Measurements from ENCODE around the gene SLC18A2. TPM values are rescaled to one million over a fixed set of nuclear protein-coding genes. Genes with fewer than 3 reads are reported as not detected.

Gene SLC18A2
- total and polyA plus RNA-seq, 11 donors, result 0.06 to 0.32 (median 0.16) TPM; not detected in 3

DNA sequence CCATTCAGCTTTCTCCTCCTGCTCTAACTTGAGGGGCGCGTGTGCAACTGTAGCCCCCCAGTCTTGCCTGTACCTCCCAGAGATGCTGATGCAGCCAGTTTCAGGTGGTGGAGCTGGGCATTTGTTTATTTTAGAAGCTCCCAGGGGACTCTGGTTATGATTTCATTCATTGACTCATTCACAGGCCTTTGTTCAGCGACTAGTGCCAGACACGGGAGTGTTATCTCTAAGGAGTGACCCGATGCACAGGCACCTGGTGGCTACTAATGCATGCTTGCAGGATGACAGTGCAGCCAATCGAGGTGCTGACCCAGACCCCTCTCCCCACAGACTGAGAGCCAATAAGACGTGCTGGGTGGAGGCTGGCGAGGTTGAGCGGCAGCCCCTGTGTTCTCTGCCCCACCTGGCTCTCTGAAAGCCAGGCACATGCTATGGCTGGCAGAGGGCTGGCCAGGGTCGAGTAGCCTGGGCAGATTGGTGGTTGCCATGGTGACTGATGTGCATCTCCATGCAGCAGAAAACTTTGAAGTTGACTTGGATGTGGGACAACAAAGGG is 19.7 kb upstream of the SLC18A2 start:
- 30 to 44% (median 36%) methylated on average over 9 to 10 of the region's 10 CpGs for WGBS, 4 donors
- TF ChIP-seq POLR2A (IDR thresholded peaks at IDR 0.05), result no peak
- TF ChIP-seq, protein P1, sequence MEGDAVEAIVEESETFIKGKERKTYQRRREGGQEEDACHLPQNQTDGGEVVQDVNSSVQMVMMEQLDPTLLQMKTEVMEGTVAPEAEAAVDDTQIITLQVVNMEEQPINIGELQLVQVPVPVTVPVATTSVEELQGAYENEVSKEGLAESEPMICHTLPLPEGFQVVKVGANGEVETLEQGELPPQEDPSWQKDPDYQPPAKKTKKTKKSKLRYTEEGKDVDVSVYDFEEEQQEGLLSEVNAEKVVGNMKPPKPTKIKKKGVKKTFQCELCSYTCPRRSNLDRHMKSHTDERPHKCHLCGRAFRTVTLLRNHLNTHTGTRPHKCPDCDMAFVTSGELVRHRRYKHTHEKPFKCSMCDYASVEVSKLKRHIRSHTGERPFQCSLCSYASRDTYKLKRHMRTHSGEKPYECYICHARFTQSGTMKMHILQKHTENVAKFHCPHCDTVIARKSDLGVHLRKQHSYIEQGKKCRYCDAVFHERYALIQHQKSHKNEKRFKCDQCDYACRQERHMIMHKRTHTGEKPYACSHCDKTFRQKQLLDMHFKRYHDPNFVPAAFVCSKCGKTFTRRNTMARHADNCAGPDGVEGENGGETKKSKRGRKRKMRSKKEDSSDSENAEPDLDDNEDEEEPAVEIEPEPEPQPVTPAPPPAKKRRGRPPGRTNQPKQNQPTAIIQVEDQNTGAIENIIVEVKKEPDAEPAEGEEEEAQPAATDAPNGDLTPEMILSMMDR (IDR thresholded peaks at IDR 0.05), result no peak
- Histone ChIP-seq H3K4me3 (no peak overlapping the region), H3K36me3 (no peaks in the 10 kb centered on the region), H3K4me1 (peaks cover 0 to 13% (median 8%) of the 10 kb centered on the region in 12 donors), H3K27me3 (peaks cover 12 to 59% (median 19%) of the 10 kb centered on the region in 9 donors), H3K9me3 (no peaks in the 10 kb centered on the region), H3K27ac (no peak overlapping the region)
- DNase-seq (no peak), ATAC-seq (no peak)
- intact Hi-C loops (cut with DNase I), result loop anchor here in 2 of 10 donors (10.0 kb wide), 2 partner anchors 94 to 224 kb away; no protein-coding TSS in a partner anchor

DNA sequence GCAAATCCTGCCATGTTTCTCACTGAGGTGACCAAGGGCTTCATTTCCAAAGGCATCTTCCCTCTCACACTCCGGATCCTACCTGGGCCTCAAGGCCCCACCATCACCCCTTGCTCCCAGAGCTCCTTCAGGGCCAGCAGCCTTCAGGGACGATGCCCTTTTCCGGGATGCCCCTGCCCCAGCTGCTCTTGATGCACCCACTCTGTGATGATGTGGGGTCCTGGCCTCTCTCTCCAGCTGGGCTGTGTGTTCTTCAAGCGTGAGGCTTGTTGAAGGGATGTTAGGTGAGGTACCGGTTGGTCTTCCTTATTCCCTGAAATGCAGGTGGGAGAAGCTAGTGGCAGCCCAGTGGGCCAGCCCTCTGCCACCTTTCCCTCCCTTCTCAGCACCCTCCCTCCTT is 18.4 kb upstream of the SLC18A2 start:
- Histone ChIP-seq H3K36me3 (no peaks in the 10 kb centered on the region), H3K4me1 (no peaks in the 10 kb centered on the region), H3K27ac (no peak overlapping the region), H3K9me3 (no peaks in the 10 kb centered on the region), H3K4me3 (no peak overlapping the region), H3K27me3 (peaks cover 0 to 59% (median 7%) of the 10 kb centered on the region in 9 donors)
- no peak for DNase-seq
- intact Hi-C loops (cut with DNase I), result loop anchor here in 2 of 10 donors (10.0 kb wide), 2 partner anchors 92 to 222 kb away; no protein-coding TSS in a partner anchor
- no peak for TF ChIP-seq POLR2A (IDR thresholded peaks at IDR 0.05)
- TF ChIP-seq, protein P1 (IDR thresholded peaks at IDR 0.05), result no peak
- WGBS, 4 donors, result 87 to 94% (median 90%) methylated on average over 5 of the region's 5 CpGs
- ATAC-seq, result no peak

DNA sequence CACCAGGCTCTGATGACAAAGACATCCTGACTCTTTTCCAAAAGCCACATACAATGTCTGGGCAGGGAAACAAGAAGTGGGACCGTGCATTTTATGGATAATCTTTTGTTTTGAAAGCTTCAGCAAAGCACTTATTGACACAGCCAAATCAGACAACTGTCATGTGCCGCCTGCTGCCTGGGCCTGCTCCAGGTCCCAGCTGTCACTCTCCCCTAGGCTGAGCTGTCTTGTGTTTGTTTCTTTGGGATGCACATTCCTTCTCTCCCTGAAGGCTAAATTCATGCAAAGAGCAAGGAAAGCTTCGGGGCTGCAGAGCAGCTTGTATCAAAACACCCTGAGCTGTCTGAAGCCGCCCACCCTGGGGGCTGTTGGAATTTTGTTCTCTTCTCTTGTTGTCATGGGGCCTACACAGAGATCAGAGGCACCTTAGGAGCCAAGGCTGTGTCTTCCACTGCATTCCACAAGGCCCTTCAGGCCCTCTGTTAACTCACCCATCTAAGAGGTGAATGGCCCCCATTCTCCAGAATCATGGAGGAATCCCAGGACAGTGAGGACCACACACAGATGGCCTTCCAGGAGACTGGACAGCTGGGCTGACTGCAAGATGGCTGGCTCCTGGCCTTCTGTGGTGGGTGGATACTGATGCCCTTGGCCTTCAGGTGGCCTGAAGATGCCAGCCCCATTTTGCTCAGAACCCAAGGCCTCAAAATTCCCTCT is 17.8 kb upstream of the SLC18A2 start:
- WGBS, 4 donors, result 62 to 73% (median 65%) methylated on average over 4 of the region's 4 CpGs
- DNase-seq, result no peak

More for the DNA sequence above, 17.8 kb upstream of the SLC18A2 start:
- H3K27me3 ChIP-seq, result peaks cover 0 to 56% (median 7%) of the 10 kb centered on the region in 9 donors
- ATAC-seq, result no peak
- H3K27ac ChIP-seq, result no peak overlapping the region
- no peak overlapping the region for H3K4me3 ChIP-seq
- H3K36me3 ChIP-seq, result no peaks in the 10 kb centered on the region
- TF ChIP-seq, protein P1 (IDR thresholded peaks at IDR 0.05), result no peak
- TF ChIP-seq POLR2A (IDR thresholded peaks at IDR 0.05), result no peak
- H3K4me1 ChIP-seq, result no peaks in the 10 kb centered on the region
- H3K9me3 ChIP-seq, result no peaks in the 10 kb centered on the region
- intact Hi-C loops (cut with DNase I), result loop anchor here in 2 of 10 donors (10.0 kb wide), 2 partner anchors 92 to 222 kb away; no protein-coding TSS in a partner anchor
